ENCODE data around the gene CDC14B.

GRCh38 chr9:96619491-96620180 lies at the start of gene CDC14B:
- peak in 1 of 2 donors; percentile 26 for TF ChIP-seq CTCF (conservative IDR thresholded peaks at IDR 0.05 in 1 of 2, IDR thresholded peaks at IDR 0.05 in 1 of 2; ENCODE audit: extremely low read depth in 1 of 2, insufficient read depth in 1 of 2, low read depth in 1 of 2, low read length in 2 of 2)
- TF ChIP-seq EZH2 (IDR thresholded peaks at IDR 0.05; ENCODE audit: borderline replicate concordance, low read length), result no peak
